T47D (cell line): ENCODE measurements around the gene KDM7A.
"Not testable (repeated sequence)": the region's sequence is repeated elsewhere in the genome, so short reads cannot be mapped to it uniquely, and the experiment has no call there.

Experiments
- DNase-seq, 2 experiments: peaks; one replicate each; pipeline versions ENCODE4 v3.0.0 to v3.0.0-alpha.2; 2011 to 2012; ENCODE audit warnings: low read depth in 1 of 2, low spot score in 1 of 2
- JUND ChIP-seq: IDR thresholded peaks from 2 replicates; pipeline ENCODE4 v1.6.1; 2012; ENCODE audit warnings: low read depth
- in situ Hi-C: cut with HindIII; loops from 2 replicates; pipeline ENCODE4 v1.10.0; 2016; ENCODE audit warnings: low sequenced_read_pairs, low pct_unique_long_range_greater_than_20kb

KDM7A gene

DNA sequence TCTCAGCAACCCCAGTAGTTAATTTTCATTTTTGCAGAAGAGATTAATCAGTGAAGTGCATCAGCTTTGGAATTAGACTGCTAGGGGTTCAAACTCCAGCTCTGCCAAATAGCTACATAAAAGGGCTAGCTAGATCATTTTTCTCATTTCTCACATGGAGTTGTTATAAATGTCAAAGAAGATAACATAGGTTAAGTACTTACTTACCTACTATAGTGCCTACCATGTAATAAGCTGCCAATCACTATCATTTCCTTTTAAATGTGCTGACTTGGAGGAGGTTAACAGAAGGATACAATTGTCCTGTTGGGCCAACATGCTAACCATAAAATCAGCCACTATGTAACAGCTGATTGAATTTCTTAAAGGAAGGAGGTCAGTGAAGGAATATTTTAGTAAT lies 40.7 kb downstream of the KDM7A start:
- no peak for DNase-seq
- in situ Hi-C loops = no loop called here
- no peak for TF ChIP-seq JUND

DNA sequence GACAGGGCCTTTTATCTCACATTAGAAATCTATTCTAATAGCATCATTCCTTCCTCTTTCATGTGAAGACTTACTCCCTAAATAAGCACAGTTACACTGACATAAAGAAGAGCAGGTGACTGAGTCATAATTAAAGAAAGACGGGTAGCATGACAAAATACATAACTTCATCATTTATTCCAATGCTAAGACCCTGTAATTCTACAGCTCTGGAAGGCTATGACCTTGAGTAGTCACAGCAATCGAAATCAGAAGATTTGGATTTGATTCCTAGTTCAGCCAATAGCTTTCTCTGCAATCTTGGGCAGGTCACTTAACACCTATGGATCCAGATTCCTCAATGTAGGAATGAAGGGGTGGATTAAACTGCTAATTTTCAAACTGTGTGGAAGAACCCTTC lies 42.7 kb downstream of the KDM7A start:
- in situ Hi-C loops = no loop called here
- DNase-seq = no peak
- TF ChIP-seq JUND = no peak

GRCh38 chr7:140127360-140128127 lies 49.2 kb downstream of the KDM7A start:
- DNase-seq = no peak
- in situ Hi-C loops = no loop called here
- TF ChIP-seq JUND = no peak

- TF ChIP-seq JUND = no peak
- no peak for DNase-seq
- in situ Hi-C loops = no loop called here
These were observed 50.2 kb downstream of the KDM7A start for GRCh38 chr7:140126435-140127034.

- DNase-seq = no peak
These were observed 53.8 kb downstream of the KDM7A start for GRCh38 chr7:140122965-140123364.

DNA sequence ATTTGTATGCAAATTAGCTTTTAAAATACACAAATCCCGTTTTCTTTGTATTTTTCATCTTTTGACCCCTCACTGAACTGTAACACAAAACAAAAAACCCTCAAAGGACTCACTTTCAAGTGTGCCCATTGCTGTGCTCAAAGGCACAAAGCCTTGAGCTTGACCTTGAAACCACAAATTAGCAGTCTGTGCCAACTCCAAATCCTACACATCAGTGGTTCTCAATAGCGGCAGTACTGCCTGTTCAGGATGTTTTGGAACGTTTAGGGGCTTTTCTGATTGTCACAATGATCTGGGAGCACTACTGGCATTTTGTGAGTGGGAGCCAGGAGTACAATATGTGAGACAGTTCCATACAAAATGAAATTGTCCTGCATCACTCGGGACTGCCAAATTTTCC lies 55.5 kb downstream of the KDM7A start:
- no peak for TF ChIP-seq JUND
- in situ Hi-C loops = no loop called here
- DNase-seq = no peak

More at GRCh38 chr7:140122965-140123364, 53.8 kb downstream of the KDM7A start:
- in situ Hi-C loops = no loop called here
- no peak for TF ChIP-seq JUND

DNA sequence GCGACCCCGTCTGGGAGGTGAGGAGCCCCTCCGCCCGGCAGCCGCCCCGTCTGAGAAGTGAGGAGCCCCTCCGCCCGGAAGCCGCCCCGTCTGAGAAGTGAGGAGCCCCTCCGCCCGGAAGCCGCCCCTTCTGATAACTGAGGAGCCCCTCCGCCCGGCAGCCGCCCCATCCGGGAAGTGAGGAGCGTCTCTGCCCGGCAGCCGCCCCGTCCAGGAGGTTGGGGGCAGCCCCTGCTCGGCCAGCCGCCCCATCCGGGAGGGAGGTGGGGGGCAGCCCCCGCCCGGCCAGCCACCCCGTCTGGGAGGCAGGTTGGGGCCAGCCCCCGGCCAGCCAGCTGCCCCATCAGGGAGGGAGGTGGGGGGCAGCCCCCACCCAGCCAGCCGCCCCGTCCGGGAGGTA lies 62.0 kb downstream of the KDM7A start:
- in situ Hi-C loops, DNase-seq: not testable (repeated sequence)

- DNase-seq, in situ Hi-C loops: not testable (repeated sequence)
These were observed 68.0 kb downstream of the KDM7A start for GRCh38 chr7:140108777-140109176.

DNA sequence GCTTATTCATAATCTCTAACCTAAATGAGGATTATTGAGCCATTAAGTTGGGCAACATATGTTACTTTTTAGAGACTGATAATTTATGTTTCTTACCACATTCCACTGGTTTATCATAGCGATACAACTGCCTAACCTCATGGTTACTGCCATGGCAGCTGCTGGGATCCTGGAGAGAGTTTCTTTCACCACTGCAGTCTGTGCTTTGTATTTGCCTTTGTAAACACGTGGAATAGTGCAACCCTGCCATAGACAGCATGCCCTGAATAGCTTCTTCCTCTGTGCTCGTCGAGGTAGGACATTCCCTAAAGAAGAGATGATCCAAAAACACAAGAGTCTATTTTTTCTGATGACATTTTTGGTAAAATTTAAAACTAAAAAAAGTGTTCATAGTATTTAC lies 80.3 kb downstream of the KDM7A start:
- TF ChIP-seq JUND = no peak
- in situ Hi-C loops = no loop called here

GRCh38 chr7:140093375-140093774 lies 83.4 kb downstream of the KDM7A start:
- no peak for TF ChIP-seq JUND
- in situ Hi-C loops = no loop called here
- DNase-seq = no peak

More for the DNA sequence above, 80.3 kb downstream of the KDM7A start:
- DNase-seq = no peak

DNA sequence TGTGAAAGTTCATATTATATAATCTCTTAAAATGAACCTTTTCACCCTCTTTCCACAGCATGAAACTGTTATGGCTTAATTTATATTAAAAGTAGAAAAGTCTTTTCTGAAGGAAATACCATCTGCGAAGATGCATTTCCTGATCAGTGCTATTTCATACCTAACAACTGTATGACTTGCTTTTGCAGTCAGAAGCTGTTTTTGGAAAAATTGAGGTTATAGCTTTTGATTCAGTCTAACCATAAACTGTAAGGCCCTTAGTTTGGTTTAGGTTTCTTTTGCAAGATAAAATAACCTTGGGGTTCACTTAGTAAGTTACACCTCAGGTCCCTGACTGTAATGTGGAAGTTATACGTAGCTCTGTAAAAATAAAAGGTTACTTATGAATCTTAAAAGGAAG lies 91.3 kb downstream of the KDM7A start:
- in situ Hi-C loops = no loop called here
- no peak for DNase-seq
- TF ChIP-seq JUND = no peak

DNA sequence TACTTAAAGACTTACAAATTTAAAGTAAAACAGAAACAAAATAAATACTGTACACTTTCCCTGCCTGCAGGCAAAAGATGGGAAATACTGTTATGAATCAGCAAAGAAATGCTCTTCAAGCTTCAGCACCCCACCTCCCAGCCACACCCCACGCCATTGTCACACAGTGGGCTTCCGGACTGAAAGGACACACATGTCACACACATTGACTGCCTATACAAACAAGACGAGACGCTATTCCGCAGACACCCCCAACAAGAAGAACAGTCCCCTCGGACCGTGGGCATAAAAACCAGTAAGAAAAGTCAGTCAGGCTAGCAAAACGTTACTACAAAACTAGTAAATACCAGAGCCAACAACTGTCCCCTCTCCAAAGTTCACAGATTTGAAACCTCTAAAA lies 91.8 kb downstream of the KDM7A start:
- no peak for DNase-seq
- TF ChIP-seq JUND = no peak
- in situ Hi-C loops = no loop called here

- TF ChIP-seq JUND = no peak
- DNase-seq = no peak
- in situ Hi-C loops = no loop called here
These were observed 92.6 kb downstream of the KDM7A start for GRCh38 chr7:140084142-140084655.

DNA sequence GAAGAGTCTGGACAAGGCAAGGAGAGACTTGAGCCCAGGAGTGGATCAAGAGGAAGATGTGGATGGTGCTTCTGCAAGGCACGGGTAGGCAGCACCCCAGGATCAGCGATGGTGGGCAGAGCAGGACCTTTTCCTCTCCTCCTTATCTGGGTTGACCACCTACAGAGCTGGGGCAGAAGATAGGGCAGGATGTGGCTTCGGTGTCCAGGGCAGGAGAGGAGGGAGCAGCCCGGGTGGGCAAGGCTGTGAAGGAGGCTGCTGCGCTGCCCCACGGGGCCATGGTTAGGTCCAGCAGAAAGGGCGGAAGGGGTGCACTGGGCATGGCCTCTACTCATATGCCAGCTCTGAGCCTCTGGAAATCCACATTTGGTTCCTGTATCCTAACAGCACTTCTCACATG lies 94.0 kb downstream of the KDM7A start:
- no peak for TF ChIP-seq JUND
- in situ Hi-C loops = no loop called here
- no peak for DNase-seq
